ENCODE measurements around the gene NFATC2.

DNA sequence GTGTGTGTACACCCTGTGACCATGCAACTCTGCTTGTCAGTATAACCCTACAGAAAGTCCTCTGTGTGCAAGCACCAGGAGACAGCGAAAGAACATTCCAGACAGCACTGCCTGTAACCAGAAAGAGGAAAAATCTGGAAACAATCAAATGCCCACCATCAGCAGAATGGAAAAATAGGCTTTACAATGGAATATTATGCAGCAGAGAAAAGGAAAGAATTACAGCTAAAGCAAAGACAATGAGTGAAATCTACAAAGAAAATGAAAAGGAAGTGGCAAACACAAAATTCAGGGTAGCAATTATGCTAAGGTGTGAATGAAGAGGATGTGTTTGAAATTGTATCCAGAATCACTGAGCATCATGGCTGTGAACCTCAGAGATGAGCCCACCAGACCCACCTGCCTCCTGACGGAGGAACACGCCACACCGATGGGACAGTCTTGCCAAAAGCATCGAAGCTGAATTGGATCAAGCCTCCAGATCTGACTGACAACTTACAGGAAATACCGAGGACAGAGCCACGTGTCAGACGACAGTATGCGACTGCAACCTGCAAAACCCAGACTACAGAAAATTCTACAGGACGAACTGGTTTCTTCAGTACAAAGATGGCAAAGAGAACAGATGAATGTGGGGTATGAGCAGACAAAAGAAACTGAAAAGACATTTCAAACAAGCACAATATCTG is 133.2 kb downstream of the NFATC2 start:
- TF ChIP-seq, protein P1, sequence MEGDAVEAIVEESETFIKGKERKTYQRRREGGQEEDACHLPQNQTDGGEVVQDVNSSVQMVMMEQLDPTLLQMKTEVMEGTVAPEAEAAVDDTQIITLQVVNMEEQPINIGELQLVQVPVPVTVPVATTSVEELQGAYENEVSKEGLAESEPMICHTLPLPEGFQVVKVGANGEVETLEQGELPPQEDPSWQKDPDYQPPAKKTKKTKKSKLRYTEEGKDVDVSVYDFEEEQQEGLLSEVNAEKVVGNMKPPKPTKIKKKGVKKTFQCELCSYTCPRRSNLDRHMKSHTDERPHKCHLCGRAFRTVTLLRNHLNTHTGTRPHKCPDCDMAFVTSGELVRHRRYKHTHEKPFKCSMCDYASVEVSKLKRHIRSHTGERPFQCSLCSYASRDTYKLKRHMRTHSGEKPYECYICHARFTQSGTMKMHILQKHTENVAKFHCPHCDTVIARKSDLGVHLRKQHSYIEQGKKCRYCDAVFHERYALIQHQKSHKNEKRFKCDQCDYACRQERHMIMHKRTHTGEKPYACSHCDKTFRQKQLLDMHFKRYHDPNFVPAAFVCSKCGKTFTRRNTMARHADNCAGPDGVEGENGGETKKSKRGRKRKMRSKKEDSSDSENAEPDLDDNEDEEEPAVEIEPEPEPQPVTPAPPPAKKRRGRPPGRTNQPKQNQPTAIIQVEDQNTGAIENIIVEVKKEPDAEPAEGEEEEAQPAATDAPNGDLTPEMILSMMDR (IDR thresholded peaks at IDR 0.05) = no peak
- TF ChIP-seq POLR2A (IDR thresholded peaks at IDR 0.05) = no peak
